ENCODE data around the gene MTG2.
"Not testable (repeated sequence)": the region's sequence is repeated elsewhere in the genome, so short reads cannot be mapped to it uniquely, and the experiment has no call there.

The MTG2 gene

GRCh38 chr20:62147528-62147927 lies 35.3 kb upstream of the MTG2 start:
- Histone ChIP-seq H3K27ac (no peak overlapping the region), H3K4me3 (no peak overlapping the region)
- no peak for DNase-seq (ENCODE audit: low spot score)
- no peak for TF ChIP-seq CTCF (IDR thresholded peaks at IDR 0.05)

DNA sequence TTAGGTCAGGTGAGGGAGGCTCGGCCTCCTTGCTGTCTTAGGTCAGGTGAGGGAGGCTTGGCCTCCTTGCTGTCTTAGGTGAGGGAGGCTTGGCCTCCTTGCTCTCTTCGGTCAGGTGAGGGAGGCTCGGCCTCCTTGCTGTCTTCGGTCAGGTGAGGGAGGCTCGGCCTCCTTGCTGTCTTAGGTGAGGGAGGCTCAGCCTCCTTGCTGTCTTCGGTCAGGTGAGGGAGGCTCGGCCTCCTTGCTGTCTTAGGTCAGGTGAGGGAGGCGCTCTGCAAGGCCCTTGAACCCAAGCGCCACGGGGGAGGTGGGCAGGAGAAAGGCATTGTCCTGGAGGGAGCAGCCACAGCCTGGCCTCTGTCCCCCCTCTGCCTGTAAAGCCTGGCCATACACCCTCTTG lies 34.4 kb upstream of the MTG2 start:
- DNase-seq (ENCODE audit: low spot score); H3K27ac ChIP-seq; H3K4me3 ChIP-seq: not testable (repeated sequence)

DNA sequence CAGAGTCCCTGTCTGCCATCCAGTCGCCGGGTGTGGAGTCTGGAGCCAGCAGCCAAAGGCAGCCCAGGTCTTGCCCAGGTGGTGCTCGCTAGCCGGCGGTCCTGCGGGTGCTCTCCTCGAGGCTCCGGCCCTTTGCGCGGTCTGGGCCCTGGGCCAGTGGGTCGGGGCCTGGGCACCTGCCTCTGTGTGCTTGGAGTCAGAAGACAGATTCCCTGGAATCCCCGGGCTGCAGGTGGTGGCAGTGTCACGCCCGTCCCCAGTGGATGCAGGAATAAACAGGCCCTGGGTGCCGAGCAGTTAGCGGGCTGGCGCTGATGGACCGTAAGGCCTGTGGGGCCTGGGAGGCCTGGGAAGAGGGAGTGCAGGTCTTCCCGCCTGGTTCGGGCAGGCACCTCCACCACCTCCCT lies 33.9 kb upstream of the MTG2 start:
- TF ChIP-seq CTCF (IDR thresholded peaks at IDR 0.05) = no peak
- no peak overlapping the region for H3K4me3 ChIP-seq
- no peak for DNase-seq (ENCODE audit: low spot score)
- no peak overlapping the region for H3K27ac ChIP-seq

GRCh38 chr20:62149532-62150309 lies 33.1 kb upstream of the MTG2 start:
- peak; percentile 61 for DNase-seq (ENCODE audit: low spot score)
- H3K4me3 ChIP-seq = no peak overlapping the region
- no peak for TF ChIP-seq CTCF (IDR thresholded peaks at IDR 0.05)
- no peak overlapping the region for H3K27ac ChIP-seq

DNA sequence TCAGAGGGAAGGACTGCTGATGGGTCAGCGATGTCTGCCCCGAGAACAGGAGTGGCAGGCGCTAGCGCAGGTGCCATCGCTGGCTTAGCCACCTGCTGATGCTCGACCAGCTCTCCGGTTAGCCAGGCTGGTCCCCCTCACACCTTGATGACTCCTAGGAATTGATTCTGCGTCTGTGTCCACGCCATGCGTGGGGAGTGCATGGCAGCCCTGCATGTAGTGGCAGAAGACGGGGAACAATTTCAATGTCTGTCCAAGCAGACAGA lies 32.6 kb upstream of the MTG2 start:
- DNase-seq (ENCODE audit: low spot score) = no peak
- no peak for TF ChIP-seq CTCF (IDR thresholded peaks at IDR 0.05)
- Histone ChIP-seq H3K4me3 (no peak overlapping the region), H3K27ac (no peak overlapping the region)

DNA sequence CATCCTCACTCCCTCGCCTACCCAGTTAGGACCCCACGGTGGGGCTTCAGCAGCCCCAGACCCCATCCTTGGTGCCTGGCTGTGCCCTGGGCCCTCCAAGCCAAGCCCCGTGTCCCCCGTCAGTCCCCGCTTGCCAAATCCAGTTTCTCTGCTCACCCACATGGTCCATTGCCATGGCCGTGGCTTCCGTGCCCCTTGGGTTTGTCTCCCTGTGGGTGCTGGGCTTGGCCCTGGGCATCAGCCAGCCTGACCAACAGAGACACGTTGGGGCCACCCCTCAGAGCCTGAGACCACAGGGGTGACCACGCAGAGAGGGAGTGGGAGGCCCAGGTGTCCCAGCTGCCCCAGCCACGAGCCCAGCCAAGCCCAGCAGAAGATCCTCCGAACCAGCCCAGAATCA lies 31.6 kb upstream of the MTG2 start:
- H3K4me3 ChIP-seq = no peak overlapping the region
- no peak for TF ChIP-seq CTCF (IDR thresholded peaks at IDR 0.05)
- no peak overlapping the region for H3K27ac ChIP-seq
- peak; percentile 58 for DNase-seq (ENCODE audit: low spot score)

DNA sequence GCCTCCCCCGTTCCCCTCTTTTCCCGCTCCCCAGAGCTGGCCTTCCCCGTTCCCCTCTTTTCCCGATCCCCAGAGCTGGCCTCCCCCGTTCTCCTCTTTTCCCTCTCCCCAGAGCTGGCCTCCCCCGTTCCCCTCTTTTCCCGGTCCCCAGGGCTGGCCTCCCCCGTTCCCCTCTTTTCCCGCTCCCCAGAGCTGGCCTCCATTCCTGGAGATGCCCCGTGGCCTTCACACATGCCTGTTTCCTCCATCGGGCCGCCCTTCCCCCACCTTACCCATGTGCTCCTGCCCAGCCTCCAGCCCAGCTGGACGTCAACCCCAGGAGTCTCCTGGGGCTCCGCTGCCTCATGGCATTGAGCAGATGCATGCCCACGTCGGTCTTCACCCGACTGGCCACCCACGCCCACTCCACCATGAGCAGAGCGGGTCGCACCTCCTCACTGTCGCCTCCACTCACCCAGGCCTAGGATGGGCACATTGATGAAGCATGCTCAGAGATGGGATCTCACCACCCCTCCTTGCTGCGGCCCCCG lies 30.9 kb upstream of the MTG2 start:
- H3K4me3 ChIP-seq = no peak overlapping the region
- H3K27ac ChIP-seq = no peak overlapping the region
- TF ChIP-seq CTCF (IDR thresholded peaks at IDR 0.05) = no peak
- DNase-seq (ENCODE audit: low spot score) = no peak
